Panc1 (cell line): ENCODE data around the gene WDR76.
"Not testable (repeated sequence)": the region's sequence is repeated elsewhere in the genome, so short reads cannot be mapped to it uniquely, and the experiment has no call there.

Experiments used
- CTCF ChIP-seq: fragments of 450-650 bp; IDR thresholded peaks from 2 replicates; pipeline ENCODE4 v1.5.1; 2017; ENCODE audit warnings: mild to moderate bottlenecking
- REST ChIP-seq, 2 experiments: IDR thresholded peaks; 2 replicates each; pipeline ENCODE4 v1.6.1; 2011 to 2012; ENCODE audit warnings: low read depth in 2 of 2, control low read depth in 1 of 2, low read length in 1 of 2, mild to moderate bottlenecking in 1 of 2, moderate library complexity in 1 of 2; ENCODE audit not compliant: insufficient read depth in 1 of 2

DNA sequence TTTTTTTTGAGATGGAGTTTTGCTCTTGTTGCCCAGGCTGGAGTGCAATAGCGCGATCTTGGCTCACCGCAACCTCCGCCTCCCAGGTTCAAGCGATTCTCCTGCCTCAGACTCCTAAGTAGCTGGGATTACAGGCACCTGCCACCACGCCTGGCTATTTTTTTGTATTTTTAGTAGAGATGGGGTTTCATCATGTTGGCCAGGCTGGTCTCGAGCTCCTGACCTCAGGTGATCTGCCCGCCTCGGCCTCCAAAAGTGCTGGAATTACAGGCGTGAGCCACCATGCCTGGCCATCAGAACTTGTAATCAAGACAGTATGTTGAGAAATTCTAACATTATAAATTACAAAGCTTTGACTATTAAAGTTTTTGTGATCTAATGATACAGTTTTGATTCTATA, 39.8 kb downstream of the WDR76 start:
- TF ChIP-seq CTCF; REST (IDR thresholded peaks at IDR 0.05; ENCODE audit: insufficient read depth in 1 of 2, low read depth in 2 of 2, low read length in 1 of 2): not testable (repeated sequence)
